ENCODE results near the gene PTP4A1.
"Not testable (repeated sequence)": the region's sequence is repeated elsewhere in the genome, so short reads cannot be mapped to it uniquely, and the experiment has no call there.

Gene PTP4A1

DNA sequence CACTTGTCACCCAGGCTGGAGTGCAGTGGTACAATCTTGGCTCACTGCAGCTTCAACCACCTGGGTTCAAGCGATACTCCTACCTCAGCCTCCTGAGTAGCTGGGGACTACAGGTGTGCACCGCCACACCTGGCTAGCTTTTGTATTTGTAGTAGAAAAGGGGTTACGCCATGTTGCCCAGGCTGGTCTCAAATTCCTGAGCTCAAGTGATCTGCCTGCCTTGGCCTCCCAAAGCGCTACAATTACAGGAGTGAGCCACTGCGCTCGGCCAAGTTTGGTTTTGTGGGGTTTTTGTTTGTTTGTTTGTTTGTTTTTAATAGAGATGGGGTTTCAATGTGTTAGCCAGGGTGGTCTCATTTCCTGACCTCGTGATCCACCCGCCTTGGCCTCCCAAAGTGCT, 12.3 kb downstream of the PTP4A1 start:
- DNase-seq: no peak

DNA sequence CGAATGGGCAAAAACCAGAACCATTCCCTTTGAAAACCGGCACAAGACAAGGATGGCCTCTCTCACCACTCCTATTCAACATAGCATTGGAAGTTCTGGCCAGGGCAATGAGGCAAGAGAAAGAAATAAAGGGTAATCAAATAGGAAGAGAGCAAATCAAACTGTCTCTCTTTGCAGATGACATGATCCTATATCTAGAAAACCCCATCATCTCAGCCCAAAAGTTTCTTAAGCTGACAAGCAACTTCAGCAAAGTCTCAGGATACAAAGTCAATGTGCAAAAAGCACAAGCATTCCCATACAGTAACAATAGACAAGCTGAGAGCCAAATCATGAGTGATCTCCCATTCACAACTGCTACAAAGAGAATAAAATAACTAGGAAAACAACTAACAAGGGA, 13.4 kb downstream of the PTP4A1 start:
- not testable (repeated sequence) for DNase-seq

DNA sequence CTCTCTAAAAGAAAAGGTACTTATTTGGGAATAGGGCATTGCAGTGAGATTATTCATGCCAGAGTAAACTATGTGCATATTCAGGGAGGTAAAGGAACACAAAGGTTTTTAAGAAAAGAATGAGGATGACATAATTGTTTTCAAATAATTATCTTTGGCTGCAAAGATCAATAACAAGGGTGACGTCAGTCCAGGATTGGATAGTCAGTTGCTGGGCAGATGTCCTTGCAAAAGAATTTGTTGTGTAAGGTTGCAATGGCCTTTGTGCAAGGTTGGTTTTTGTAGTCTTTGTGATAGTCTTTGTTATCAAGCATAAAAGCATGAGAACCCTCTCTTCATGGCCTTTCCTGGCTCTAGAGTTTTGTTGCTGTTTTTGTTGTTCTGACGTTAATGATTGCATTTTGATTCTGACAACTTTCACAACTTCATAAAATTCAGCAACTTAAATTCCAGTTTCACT, 17.7 kb downstream of the PTP4A1 start:
- no peak for DNase-seq

DNA sequence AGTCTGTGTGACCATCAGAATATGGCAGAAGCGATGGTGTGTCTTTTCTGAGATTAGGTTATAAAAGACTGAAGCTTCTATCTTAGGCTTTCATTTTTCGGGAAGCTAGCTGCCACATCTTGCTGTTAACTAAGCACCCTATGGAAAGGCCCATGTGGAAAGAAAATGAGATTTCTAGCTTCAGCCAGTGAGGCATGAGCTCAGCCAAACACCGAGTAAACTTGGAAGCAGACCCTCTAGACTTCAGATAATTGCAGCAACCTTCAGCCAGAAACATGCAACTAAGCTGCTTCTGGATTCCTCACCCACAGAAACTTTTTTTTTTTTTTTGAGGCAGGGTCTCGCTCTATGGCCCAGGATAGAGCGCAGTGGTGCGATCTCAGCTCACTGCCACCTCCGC, 20.6 kb downstream of the PTP4A1 start:
- DNase-seq: no peak

DNA sequence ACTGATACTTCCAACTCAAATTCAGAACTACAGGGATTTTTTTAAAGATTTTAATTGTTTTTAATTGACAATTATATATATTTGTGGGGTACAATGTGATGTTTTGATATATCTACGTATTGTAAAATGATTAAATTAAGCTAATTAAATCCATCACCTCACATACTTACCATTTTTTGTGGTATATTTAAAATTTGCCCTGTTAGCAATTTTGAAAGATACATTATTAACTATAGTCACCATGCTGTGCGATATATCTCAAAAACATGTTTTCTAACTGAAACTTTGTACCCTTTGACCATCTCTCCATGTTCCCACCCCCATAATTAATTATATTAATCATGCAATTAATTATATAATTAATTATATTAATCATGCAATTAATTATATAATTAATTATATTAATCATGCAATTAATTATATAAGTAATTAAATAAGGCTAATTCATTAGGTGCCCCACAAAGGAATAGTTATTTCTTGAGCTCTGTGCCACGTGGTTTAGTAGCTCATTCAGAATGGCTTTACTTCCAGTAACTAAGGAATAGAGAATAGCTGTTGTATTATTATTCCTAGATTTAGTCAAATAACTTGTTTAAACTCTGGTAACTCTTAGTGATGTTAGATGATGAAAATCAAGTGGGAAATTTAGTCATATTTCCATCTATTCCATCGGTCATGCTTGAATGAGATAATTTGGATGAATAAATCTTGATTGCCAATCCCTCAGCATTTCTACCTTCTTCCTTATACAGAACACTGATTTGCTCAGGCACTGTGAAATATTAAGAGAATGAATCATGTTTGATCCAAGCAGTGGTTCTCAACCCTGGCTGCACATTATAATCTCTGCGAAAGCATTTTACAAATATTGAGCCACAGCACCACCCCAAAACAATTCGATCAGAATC, 25.1 kb downstream of the PTP4A1 start:
- no peak for DNase-seq

DNA sequence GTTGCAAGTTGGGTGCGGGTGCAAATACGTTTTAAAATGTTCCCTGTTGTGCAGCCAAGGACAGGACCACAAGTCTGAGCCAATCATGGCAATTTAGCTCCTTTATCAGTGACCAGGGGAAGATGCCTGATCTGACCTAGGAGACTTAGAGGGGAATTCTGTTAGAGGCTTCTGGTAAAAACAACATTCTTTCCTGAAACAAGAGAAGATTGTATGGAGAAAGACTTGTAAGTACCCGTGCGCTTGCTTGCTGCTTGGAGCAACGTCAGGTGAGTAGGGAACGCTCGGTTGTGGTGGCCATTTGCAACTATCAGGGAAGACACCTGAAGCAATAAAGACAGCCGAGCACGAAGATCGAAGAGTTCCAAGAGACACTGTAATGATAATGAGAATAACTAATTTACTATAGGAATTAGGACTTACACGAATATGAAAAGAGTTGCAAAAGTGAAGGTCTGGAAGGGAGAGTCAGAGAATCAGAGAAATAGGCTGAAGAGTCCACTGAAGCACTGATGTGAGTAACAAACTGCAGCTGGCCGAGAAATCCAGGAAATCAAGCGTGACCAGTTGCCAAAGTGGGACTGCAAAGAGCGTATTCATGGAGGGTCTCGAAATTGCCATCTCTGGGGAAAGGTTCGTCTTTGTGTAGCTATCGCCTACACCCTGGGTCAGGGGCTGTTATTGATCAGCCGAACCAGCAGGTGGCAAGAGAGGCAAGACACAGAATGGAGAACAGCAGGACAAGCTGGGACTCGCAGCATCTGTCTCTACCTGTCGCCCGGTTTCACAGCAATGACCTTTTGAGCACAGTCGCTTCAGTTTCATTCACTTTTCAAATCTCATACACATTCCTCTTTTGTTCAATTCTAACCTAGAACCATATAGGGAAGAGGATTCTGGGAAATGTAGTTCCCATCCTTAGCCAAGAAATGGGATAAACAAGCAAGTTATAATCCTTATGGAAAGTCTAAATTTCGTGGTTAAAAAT, 26.1 kb downstream of the PTP4A1 start:
- peak; percentile 33 for DNase-seq

DNA sequence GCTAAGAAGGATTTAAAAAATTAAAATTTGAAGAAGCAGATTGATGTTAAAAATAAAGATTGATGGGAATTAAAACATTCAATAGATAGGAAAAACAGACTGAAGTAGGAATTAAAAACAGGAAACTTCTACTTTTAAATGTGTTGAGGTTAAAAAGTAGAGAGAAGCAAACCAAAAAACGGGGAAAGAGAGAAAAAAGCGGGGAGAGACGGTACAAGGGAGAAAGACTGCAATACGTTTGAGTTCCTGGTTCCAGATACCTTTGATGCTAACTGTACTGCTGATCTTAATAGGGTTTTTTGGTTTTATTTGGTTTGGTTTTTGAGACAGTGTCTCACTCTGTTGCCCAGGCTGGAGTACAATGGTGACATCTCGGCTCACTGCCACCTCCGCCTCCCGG, 27.0 kb downstream of the PTP4A1 start:
- DNase-seq: no peak

DNA sequence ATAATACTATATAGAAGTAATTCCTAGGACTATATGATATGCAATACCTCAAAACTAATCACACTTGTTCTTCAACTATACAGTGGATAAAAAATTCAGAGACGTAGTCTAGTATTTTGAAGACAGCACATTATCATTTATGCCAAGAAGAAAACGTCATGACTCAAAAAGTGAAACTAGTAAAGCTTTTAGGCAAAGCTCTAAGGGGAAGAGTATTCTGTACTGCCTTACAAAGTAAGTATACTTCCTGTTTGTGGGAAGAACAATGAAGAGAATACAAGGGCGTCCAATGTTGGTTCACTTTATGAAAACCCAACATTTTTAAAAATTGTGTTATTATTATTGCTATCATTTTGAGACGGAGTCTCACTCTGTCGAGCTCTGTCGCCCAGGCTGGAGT, 27.9 kb downstream of the PTP4A1 start:
- no peak for DNase-seq

DNA sequence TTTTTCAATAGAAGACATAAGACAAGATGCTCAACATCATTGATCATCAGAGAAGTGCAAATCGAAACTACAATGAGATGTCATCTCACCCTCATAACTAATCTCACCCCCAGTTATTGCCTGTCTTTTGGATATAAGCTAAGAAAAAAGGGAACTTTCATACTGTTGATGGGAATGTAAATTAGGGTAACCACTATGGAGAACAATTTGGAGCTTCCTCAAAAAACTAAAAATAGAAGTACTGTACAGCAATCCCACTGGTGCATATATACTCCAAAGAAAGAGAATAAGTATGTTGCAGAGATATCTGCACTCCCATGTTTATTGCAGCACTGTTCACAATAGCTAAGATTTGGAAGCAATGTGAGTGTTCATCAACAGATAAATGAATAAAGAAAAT, 37.0 kb downstream of the PTP4A1 start:
- DNase-seq: no peak

DNA sequence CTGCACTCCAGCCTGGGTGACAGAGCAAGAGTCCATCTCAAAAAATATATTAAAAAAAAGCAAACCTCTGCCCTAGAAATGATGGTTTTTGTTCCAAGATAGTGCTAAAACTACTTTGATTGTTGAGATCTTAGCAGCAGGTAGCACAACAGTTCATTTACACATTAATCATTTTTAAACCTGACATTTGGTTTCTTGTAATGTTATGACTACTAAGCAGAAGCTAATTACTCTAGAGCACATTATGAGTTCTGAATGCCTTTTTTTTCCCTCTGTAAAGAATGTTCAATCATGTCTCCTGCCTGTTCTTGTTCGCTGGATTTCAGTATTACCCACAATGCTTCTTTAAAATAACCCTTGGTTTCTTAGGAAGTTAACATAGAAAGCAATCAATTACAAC, 38.7 kb downstream of the PTP4A1 start:
- DNase-seq: no peak

DNA sequence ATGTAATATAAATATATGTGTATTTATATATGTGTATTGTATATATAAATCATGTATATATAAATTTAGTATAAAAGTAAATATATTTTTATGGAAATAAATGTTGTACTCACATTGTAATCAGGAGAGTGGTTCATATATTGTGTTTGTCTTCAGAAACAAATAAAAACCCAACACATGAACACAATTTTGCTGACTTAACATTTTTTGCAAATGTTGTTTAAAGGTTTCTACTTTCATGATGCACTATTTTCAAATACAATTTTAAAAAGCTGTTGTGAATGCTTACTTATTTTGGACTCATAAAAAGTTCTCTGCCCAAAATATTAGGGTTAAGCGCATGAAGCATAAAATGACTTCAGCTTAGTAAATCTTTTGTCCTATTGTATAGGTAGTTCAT, 39.3 kb downstream of the PTP4A1 start:
- DNase-seq: no peak

DNA sequence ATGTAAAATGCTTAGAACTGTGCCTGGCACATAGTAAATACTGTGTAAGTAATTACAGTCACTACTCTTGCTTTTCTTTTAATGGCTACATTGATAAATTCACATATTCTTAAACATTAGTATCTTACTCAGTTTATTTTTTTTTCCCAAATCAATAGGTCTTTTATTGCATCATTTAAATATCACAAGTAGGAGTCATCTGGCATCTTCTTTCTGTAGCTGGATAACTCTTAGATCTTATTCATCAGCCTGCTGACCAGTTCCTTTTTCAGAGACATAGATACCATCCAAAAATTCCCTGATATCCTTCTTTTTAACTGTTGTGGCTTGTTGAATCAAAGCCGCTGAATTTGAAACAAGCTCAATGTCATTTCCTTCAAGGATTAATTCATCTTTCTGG, 43.3 kb downstream of the PTP4A1 start:
- DNase-seq: no peak

Data from NCI-H1417 treated with DMSO at 0.1 percent for 48 hours (cell line).